AG09309 (cell line): ENCODE measurements around the gene CASK.

Experiments used
- DNase-seq: peaks from one replicate; pipeline ENCODE4 v3.0.0-alpha.2; 2010; ENCODE audit warnings: low read depth
- H3K4me3 ChIP-seq: 2 replicates; pipeline ENCODE4 v1.5.1; 2011; ENCODE audit warnings: mild to moderate bottlenecking, low read depth, low read length, moderate library complexity; ENCODE audit not compliant: control insufficient read depth
- TF ChIP-seq, protein P1 (sequence below): IDR thresholded peaks from 2 replicates; pipeline ENCODE4 v1.5.1; 2011; ENCODE audit warnings: mild to moderate bottlenecking, low read depth, low read length, inconsistent platforms; ENCODE audit not compliant: insufficient read depth, control insufficient read depth; ENCODE audit errors: missing control alignments

CASK gene

DNA sequence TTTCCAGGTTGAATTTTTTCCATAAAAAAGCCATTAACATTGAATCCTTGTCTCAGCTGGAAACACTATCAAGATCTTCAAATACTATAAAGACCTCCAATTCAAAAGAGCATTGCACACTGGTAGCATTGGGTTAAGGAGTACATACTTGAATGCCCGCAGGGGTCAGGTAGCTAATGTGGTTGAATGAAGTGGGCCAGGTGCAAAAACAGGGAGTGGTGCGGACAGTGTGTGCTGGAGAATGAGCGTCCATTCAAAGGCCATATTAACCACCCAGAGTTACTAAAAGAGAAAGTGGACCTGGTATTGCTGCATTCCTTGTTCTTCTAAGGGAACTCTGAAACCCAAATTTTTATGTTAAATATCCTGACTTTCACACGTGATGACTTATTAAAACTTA is 384.6 kb downstream of the CASK start:
- no peak overlapping the region for H3K4me3 ChIP-seq
- TF ChIP-seq, protein P1, sequence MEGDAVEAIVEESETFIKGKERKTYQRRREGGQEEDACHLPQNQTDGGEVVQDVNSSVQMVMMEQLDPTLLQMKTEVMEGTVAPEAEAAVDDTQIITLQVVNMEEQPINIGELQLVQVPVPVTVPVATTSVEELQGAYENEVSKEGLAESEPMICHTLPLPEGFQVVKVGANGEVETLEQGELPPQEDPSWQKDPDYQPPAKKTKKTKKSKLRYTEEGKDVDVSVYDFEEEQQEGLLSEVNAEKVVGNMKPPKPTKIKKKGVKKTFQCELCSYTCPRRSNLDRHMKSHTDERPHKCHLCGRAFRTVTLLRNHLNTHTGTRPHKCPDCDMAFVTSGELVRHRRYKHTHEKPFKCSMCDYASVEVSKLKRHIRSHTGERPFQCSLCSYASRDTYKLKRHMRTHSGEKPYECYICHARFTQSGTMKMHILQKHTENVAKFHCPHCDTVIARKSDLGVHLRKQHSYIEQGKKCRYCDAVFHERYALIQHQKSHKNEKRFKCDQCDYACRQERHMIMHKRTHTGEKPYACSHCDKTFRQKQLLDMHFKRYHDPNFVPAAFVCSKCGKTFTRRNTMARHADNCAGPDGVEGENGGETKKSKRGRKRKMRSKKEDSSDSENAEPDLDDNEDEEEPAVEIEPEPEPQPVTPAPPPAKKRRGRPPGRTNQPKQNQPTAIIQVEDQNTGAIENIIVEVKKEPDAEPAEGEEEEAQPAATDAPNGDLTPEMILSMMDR, result no peak
- DNase-seq, result no peak

DNA sequence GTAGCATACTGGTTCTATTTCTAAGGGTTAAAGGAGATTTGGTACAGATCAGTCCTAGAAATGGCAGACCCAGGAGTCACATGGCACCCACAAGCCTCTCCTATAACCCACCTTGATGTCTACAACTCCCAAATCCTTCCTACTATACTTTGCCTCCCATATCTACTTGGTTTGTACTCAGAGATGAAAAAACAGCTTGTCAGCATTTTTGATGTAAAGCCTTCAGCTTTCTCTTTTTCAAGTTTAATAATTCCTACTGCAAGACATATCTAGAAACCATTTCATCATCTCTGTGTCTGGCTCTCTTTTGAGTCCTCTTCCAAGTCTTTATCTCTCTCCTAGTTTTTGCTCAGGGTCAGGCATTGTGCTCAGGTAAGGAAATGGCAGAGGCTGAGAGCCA is 393.3 kb downstream of the CASK start:
- no peak overlapping the region for H3K4me3 ChIP-seq
- DNase-seq, result no peak
- TF ChIP-seq, protein P1, result no peak

DNA sequence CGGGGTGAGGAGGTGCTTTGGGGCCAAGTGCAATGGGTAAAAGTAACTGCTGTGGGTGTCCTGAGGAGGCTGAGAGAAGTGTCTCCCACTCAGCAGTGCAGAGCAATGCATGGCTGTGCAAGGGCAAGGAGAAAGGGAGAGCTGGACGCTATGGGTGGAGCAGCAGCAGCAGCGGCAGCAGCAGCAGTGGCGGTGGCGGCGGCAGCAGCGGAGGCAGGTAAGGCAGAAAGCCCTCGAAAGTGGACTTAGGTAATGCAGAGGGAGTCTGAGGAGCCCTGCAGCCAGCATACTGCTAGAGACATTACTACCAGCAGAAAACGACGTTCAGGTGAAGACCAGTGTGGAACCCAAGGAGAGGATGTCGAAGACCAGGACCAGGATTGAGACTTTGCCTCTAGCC is 394.1 kb downstream of the CASK start:
- no peak for DNase-seq
- TF ChIP-seq, protein P1, result no peak
- no peak overlapping the region for H3K4me3 ChIP-seq

GRCh38 chrX:41528784-41529183 is 394.6 kb downstream of the CASK start:
- no peak overlapping the region for H3K4me3 ChIP-seq
- DNase-seq, result no peak
- TF ChIP-seq, protein P1, result no peak

DNA sequence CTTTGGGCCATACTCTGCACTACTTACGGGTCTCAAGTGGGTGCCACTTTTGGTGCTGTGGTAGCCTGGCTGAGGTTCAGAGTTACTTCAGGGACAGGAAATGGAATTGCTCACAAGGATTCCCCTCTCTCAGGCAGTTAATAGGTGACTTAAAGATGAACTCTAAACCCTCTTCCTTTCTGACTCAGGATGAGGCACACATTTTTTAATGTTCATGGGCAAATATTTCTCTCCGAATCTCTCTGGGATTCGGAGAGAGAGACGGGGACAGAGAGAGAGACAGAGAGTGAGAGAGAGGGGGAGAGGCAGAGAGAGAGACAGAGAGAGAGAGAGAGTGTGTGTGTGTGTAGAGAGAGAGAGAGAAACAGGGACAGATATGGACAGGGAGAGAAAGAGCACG is 396.4 kb downstream of the CASK start:
- TF ChIP-seq, protein P1, result no peak
- DNase-seq, result peak; percentile 3
- no peak overlapping the region for H3K4me3 ChIP-seq

DNA sequence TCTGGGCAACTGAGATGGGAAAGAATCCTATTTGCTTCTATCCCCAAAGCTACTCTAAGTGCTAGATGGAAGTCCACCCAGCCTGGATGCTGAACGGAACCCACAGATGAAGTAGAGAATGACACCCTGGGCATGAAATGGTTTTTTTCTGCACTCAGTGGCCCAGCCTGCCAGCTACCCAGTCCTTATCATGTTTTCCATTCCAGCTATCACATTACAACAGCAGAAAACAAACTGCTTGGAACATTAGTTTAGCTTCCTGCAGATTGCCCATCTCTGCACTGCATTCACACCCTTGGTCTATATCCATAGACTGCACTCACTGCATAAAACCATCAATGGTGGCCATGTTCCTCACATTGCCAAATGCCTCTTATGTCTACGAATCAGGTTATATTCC is 397.1 kb downstream of the CASK start:
- no peak overlapping the region for H3K4me3 ChIP-seq
- TF ChIP-seq, protein P1, result no peak
- no peak for DNase-seq

DNA sequence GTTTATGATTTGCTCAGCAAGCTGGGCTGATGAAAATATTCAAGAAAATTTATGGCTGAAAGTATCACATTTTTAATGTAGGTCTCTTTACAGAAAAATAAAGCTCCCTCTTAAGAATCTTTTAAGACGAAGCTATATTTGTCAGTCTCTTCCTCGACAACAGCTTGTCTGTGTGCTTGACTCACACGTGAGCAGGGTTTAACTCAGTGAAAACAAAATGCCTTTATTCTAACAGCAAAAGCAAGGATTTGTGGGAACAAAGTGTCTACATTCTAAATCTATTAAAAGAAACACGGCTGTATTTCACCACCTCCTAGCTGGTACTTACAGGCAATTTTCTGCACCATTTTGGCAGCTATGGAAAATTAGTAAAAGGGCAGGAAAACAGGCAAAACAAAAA is 400.7 kb downstream of the CASK start:
- no peak for DNase-seq
- TF ChIP-seq, protein P1, result no peak
- H3K4me3 ChIP-seq, result no peak overlapping the region
